Lower leg skin (tissue), 3 donors: ENCODE results near the gene TMEM140.

Experiments used
- CTCF ChIP-seq, 3 donors: fragments of 450-650 bp; IDR thresholded peaks; one replicate each; pipeline ENCODE4 v1.5.1; 2016; ENCODE audit warnings: antibody characterized with exemption in 3 of 3, mild to moderate bottlenecking in 3 of 3, moderate library complexity in 2 of 3
- POLR2A ChIP-seq, 2 donors: fragments of 450-650 bp; IDR thresholded peaks; one replicate each; pipeline ENCODE4 v1.6.1; 2016 to 2017; ENCODE audit warnings: antibody characterized with exemption in 2 of 2, mild to moderate bottlenecking in 1 of 2, moderate library complexity in 1 of 2

GRCh38 chr7:135189961-135190360 is 42.1 kb downstream of the TMEM140 start:
- TF ChIP-seq CTCF (IDR thresholded peaks at IDR 0.05) = no peak
- no peak for TF ChIP-seq POLR2A (IDR thresholded peaks at IDR 0.05)
